DOHH2 (cell line): ENCODE data around the gene SUFU.

Experiments used
- EZH2phosphoT487 ChIP-seq: fragments of 200-600 bp; sonication (generic); IDR thresholded peaks from 2 replicates; pipeline ENCODE4 v1.6.1; 2017; ENCODE audit warnings: borderline replicate concordance, mild to moderate bottlenecking, antibody characterized with exemption, low read length, moderate library complexity, mixed read lengths
- TF ChIP-seq, protein P1 (sequence below): fragments of 200-600 bp; sonication (generic); IDR thresholded peaks from one replicate; pipeline ENCODE4 v1.5.1; 2014; ENCODE audit warnings: antibody characterized with exemption, mild to moderate bottlenecking, low read depth, low read length; ENCODE audit not compliant: poor library complexity, severe bottlenecking

DNA sequence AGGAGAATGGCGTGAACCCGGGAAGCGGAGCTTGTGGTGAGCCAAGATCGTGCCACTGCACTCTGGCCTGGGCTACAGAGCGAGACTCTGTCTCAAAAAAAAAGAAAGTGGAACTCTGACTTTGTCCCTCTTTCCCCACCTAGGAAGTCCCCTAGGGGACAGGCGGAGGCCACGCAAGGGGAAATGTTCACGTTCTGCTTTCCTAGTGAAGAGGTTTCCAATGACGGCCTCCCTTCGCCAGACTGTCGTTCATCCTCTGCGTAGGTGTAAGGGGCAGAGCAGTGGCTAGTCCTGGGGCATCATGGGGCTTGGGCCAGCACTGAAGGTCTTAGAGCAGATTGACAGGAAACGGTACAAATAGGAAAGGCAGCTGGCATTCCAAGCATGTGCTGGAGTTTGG, 30.6 kb downstream of the SUFU start:
- TF ChIP-seq, protein P1, sequence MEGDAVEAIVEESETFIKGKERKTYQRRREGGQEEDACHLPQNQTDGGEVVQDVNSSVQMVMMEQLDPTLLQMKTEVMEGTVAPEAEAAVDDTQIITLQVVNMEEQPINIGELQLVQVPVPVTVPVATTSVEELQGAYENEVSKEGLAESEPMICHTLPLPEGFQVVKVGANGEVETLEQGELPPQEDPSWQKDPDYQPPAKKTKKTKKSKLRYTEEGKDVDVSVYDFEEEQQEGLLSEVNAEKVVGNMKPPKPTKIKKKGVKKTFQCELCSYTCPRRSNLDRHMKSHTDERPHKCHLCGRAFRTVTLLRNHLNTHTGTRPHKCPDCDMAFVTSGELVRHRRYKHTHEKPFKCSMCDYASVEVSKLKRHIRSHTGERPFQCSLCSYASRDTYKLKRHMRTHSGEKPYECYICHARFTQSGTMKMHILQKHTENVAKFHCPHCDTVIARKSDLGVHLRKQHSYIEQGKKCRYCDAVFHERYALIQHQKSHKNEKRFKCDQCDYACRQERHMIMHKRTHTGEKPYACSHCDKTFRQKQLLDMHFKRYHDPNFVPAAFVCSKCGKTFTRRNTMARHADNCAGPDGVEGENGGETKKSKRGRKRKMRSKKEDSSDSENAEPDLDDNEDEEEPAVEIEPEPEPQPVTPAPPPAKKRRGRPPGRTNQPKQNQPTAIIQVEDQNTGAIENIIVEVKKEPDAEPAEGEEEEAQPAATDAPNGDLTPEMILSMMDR: no peak
- TF ChIP-seq EZH2phosphoT487: no peak
